ENCODE measurements around the gene C6orf89.

Gene C6orf89

GRCh38 chr6:36967301-36967700 is 81.5 kb downstream of the C6orf89 start:
- no peak overlapping the region for H3K4me3 ChIP-seq (ENCODE audit: low read length)
- no peak for DNase-seq (ENCODE audit: low read depth)
- TF ChIP-seq, protein P1, sequence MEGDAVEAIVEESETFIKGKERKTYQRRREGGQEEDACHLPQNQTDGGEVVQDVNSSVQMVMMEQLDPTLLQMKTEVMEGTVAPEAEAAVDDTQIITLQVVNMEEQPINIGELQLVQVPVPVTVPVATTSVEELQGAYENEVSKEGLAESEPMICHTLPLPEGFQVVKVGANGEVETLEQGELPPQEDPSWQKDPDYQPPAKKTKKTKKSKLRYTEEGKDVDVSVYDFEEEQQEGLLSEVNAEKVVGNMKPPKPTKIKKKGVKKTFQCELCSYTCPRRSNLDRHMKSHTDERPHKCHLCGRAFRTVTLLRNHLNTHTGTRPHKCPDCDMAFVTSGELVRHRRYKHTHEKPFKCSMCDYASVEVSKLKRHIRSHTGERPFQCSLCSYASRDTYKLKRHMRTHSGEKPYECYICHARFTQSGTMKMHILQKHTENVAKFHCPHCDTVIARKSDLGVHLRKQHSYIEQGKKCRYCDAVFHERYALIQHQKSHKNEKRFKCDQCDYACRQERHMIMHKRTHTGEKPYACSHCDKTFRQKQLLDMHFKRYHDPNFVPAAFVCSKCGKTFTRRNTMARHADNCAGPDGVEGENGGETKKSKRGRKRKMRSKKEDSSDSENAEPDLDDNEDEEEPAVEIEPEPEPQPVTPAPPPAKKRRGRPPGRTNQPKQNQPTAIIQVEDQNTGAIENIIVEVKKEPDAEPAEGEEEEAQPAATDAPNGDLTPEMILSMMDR (conservative IDR thresholded peaks at IDR 0.05; ENCODE audit: low read depth, low read length), result no peak

DNA sequence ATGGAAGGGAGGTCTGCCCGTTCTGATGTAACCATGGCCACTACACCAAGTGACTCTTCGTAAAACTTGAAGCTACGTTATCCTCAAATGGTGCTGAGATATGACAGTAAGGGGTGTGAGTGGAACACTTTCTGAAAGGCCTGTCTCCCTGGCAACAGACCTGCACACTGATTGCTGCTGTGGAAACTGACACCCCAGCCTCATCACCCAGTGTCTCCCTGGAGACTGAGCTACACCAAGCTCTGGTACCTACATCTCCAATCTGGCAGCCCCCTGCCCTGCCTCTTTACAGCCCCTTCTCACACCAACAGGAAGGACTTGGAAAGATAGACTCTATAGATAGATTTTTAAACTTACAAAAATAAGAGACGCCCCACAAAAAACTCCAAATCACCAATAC is 82.0 kb downstream of the C6orf89 start:
- DNase-seq (ENCODE audit: low read depth), result no peak
- no peak overlapping the region for H3K4me3 ChIP-seq (ENCODE audit: low read length)
- TF ChIP-seq, protein P1 (conservative IDR thresholded peaks at IDR 0.05; ENCODE audit: low read depth, low read length), result no peak

GRCh38 chr6:36968266-36968977 is 82.7 kb downstream of the C6orf89 start:
- no peak overlapping the region for H3K4me3 ChIP-seq (ENCODE audit: low read length)
- TF ChIP-seq, protein P1 (conservative IDR thresholded peaks at IDR 0.05; ENCODE audit: low read depth, low read length), result no peak
- no peak for DNase-seq (ENCODE audit: low read depth)

DNA sequence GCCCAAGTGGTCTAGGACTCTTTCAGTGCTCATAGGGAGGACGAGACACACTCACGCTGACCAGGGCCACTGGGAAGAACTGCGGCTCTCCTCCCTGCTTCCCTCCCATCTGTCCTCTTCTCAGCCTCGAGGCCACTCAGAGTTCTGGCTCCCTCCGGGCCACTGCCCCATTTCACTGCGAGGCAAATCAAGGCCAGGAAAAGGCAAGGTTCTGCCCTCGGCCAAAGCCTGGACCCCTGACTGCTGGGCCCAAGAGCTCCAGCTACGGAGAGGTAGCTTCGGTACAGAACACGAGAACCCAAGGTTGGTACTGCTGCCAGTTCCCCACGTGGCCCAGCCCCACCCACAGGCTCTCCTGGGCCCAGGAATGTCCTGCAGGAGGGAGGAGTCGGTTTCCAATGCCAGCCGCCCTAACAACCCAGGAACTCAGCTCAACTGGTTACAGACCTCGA is 83.5 kb downstream of the C6orf89 start:
- DNase-seq (ENCODE audit: low read depth), result no peak
- TF ChIP-seq, protein P1 (conservative IDR thresholded peaks at IDR 0.05; ENCODE audit: low read depth, low read length), result no peak

DNA sequence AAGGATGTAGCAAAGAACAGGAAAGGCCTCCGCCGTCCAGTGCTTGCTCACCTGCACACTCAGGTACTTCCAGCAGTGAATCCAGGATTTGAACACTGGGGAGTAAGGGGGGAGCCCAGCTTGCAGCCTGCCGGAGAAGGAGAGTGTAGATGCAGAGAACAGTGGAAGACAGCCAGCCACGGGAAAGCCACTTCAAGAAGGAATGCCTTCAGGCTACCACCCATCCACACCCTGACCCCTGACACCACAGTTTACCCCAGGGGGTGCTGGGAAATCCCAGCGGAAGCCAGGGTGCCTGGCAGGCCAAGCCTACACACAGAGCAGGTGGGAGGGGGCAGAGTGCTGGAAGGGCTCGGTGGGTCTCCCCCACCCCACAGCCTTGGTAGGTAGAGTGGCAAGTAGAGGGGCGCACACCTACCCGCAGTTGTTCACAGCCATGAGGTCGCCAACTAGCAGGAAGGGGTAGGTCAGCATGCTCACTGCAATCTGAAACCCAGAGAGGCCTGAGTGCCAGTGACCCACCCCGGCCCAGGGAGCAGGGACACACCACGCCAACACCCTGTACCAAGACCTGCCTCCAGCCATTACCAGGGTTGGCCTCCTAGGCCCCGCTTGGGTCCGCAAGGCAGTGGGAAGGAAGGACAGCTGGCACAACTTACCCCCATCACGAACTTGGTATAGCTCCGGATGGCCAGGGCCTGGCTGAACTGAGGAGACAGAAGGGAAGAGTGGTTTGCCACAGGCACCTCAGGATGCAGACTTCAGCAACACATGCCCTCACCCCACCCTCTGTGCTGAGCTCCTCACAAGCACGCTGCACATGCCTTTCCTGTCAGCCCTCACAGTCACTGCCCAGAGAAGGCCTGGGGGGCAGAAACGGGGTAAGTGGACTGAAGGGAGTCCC is 84.5 kb downstream of the C6orf89 start:
- H3K4me3 ChIP-seq (ENCODE audit: low read length), result no peak overlapping the region
- no peak for DNase-seq (ENCODE audit: low read depth)
- TF ChIP-seq, protein P1 (conservative IDR thresholded peaks at IDR 0.05; ENCODE audit: low read depth, low read length), result no peak

More for the DNA sequence above, 83.5 kb downstream of the C6orf89 start:
- H3K4me3 ChIP-seq (ENCODE audit: low read length), result no peak overlapping the region

DNA sequence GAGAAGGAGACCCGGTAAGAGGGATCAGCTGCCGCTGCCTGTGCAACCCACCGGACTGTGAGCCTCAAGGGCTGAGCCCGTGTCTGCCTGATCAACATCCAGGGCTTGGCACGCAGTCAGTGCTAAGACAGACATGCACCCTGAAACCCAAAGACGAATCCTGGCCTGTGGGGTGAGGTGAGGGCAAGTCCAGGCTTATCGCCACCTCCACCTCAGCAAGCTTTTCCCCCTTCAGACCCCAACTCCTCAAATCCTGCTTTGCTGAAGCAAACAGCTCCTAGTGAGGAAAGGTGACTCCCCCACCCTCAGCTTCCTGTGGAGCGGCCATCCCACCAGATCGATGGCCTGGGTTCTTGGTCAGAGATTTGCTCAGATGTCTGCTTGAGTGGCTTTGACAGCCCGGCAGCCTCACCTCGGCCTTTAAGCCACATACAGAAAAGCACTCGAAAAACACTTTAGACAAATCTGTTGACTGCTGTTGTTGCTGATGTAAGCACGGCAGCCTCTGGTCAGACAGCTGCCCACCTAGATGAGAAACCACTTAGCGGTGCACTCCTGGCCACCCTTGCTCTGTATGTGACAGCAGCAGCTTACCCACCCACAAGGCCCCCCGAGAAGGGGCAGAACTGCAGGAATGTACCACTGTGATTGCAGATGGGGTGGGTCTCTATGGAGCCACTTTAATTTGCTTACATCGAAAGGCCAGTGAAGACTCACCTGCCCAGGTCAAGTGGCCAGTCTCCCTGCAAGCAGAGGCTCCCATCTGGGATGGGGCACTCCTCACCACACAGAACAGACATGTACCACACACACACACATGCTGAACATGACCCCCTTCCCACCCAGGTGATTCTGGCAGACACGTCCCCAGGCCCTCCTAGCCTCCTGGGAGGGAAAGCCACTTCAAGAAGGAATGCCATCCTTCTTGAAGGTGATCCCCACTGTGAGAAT is 85.4 kb downstream of the C6orf89 start:
- H3K4me3 ChIP-seq (ENCODE audit: low read length), result no peak overlapping the region
- TF ChIP-seq, protein P1 (conservative IDR thresholded peaks at IDR 0.05; ENCODE audit: low read depth, low read length), result no peak
- DNase-seq (ENCODE audit: low read depth), result no peak

Data from retinal pigment epithelial cell (primary cell).